GM23248 (cell line): ENCODE results near the gene KIFC3. TPM values are rescaled to one million over a fixed set of nuclear protein-coding genes. Genes with fewer than 3 reads are reported as not detected.

ENCODE experiments used
- DNase-seq: peaks from one replicate; pipeline ENCODE4 v3.0.0-alpha.2; 2015
- H2AFZ ChIP-seq: fragments of 200-600 bp; sonication (generic); 2 replicates; pipeline ENCODE4 v1.6.1; 2016; ENCODE audit warnings: antibody characterized with exemption
- H3F3A ChIP-seq: fragments of 200-600 bp; sonication (generic); 2 replicates; pipeline ENCODE4 v1.6.1; 2016; ENCODE audit warnings: mild to moderate bottlenecking, antibody characterized with exemption, mixed run types; ENCODE audit not compliant: insufficient read depth
- H3K27ac ChIP-seq: fragments of 200-600 bp; sonication (generic); 2 replicates; pipeline ENCODE4 v1.5.1; 2016; ENCODE audit warnings: mild to moderate bottlenecking
- H3K27me3 ChIP-seq: fragments of 200-600 bp; sonication (generic); replicated peaks from 2 replicates; pipeline ENCODE4 v1.6.1; 2016; ENCODE audit warnings: mild to moderate bottlenecking; ENCODE audit not compliant: insufficient read depth
- H3K36me3 ChIP-seq: fragments of 200-600 bp; sonication (generic); 2 replicates; pipeline ENCODE4 v1.6.1; 2016; ENCODE audit warnings: low read depth, mild to moderate bottlenecking
- H3K4me1 ChIP-seq: fragments of 200-600 bp; sonication (generic); 2 replicates; pipeline ENCODE4 v1.6.1; 2016; ENCODE audit warnings: mild to moderate bottlenecking; ENCODE audit not compliant: insufficient read depth
- H3K4me2 ChIP-seq: fragments of 200-600 bp; sonication (generic); one replicate; pipeline ENCODE4 v1.6.1; 2016; ENCODE audit warnings: mild to moderate bottlenecking; ENCODE audit not compliant: unreplicated experiment
- H3K4me3 ChIP-seq: fragments of 200-600 bp; sonication (generic); 2 replicates; pipeline ENCODE4 v1.5.1; 2016; ENCODE audit warnings: mild to moderate bottlenecking
- H3K79me2 ChIP-seq: fragments of 200-600 bp; sonication (generic); 2 replicates; pipeline ENCODE4 v1.6.1; 2016; ENCODE audit warnings: mild to moderate bottlenecking; ENCODE audit not compliant: insufficient read depth
- H3K9ac ChIP-seq: fragments of 200-600 bp; sonication (generic); 2 replicates; pipeline ENCODE4 v1.6.1; 2016; ENCODE audit warnings: mild to moderate bottlenecking
- H3K9me2 ChIP-seq: fragments of 200-600 bp; sonication (generic); 2 replicates; pipeline ENCODE4 v1.6.1; 2016; ENCODE audit warnings: mixed run types, mild to moderate bottlenecking, moderate library complexity; ENCODE audit not compliant: insufficient read depth
- H3K9me3 ChIP-seq: fragments of 200-600 bp; sonication (generic); one replicate; pipeline ENCODE4 v1.6.1; 2017; ENCODE audit warnings: low read depth
- H4K20me1 ChIP-seq: fragments of 200-600 bp; sonication (generic); 2 replicates; pipeline ENCODE4 v1.6.0; 2016; ENCODE audit not compliant: insufficient read depth
- EZH2 ChIP-seq: fragments of 200-600 bp; sonication (generic); IDR thresholded peaks from 2 replicates; pipeline ENCODE4 v1.6.1; 2018; ENCODE audit warnings: antibody characterized with exemption, mild to moderate bottlenecking; ENCODE audit not compliant: insufficient read depth, poor library complexity, severe bottlenecking
- EZH2phosphoT487 ChIP-seq: fragments of 200-600 bp; sonication (generic); IDR thresholded peaks from 2 replicates; pipeline ENCODE4 v1.6.1; 2018; ENCODE audit warnings: antibody characterized with exemption, moderate library complexity, mild to moderate bottlenecking, low read depth; ENCODE audit not compliant: insufficient read depth
- WGBS, 2 experiments: methylation state at CpG; one replicate each; pipeline ENCODE4 v1.1.6; 2015 to 2017; ENCODE audit warnings: low lambda C conversion rate in 2 of 2, low coverage in 1 of 2; ENCODE audit errors: missing lambda C conversion rate in 2 of 2; 5-methylcytosine and 5-hydroxymethylcytosine counted together
- in situ Hi-C: fragments of 300-500 bp; cut with MboI; formaldehyde crosslinking; loops from 2 replicates; pipeline ENCODE4 v1.15.0; 2020
- polyA plus RNA-seq: library from polyadenylated mRNA; unstranded; fragments of >200 nt; fragmentation: Nextera tagmentation; extraction: Ambion mirVana; gene quantifications from 2 replicates; pipeline ENCODE4 v1.2.1, GENCODE V29; 2016
- total RNA-seq: library from RNA; depleted of rRNA; stranded (reverse); fragments of >200 nt; shearing (Covaris generic); gene quantifications from 2 replicates; pipeline ENCODE4 v1.2.3, GENCODE V29; 2014

KIFC3 gene
- total and polyA plus RNA-seq, 2 experiments from 2014 or later = 27.0 to 65.3 TPM

- peak overlapping the region; percentile 11; the same call in 1 of the 2 replicates for H3K4me3 ChIP-seq
- H3K36me3 ChIP-seq = no peaks in the 10 kb centered on the region
- peak; percentile 95 for DNase-seq
- no peaks in the 10 kb centered on the region for H3K9me3 ChIP-seq
- H3K27me3 ChIP-seq = no peaks in the 10 kb centered on the region
- no peak for TF ChIP-seq EZH2
- TF ChIP-seq EZH2phosphoT487 = no peak
- H4K20me1 ChIP-seq = no peaks in the 10 kb centered on the region
- peak overlapping the region; percentile 48; the same call in 1 of the 2 replicates for H2AFZ ChIP-seq
- H3K4me1 ChIP-seq = peaks cover 36% of the 10 kb centered on the region
- in situ Hi-C loops = no loop called here
- peaks cover 27% of the 10 kb centered on the region for H3F3A ChIP-seq
- peak overlapping the region; percentile 33 for H3K9ac ChIP-seq
- no peaks in the 10 kb centered on the region for H3K79me2 ChIP-seq
- H3K4me2 ChIP-seq = peak overlapping the region; percentile 65
- H3K9me2 ChIP-seq = no peaks in the 10 kb centered on the region
- H3K27ac ChIP-seq = no peak overlapping the region; the same call in 1 of the 2 replicates
- 22 to 26% methylated on average over 14 of the region's 14 CpGs for WGBS, 2 experiments
Measured at GRCh38 chr16:57810197-57811031, 8.1 kb upstream of the KIFC3 start.

- peak overlapping the region; percentile 48; the same call in 1 of the 2 replicates for H2AFZ ChIP-seq
- peaks cover 27% of the 10 kb centered on the region for H3F3A ChIP-seq
- TF ChIP-seq EZH2 = no peak
- no peak for TF ChIP-seq EZH2phosphoT487
- peak overlapping the region; percentile 65 for H3K4me2 ChIP-seq
- H3K27me3 ChIP-seq = no peaks in the 10 kb centered on the region
- H3K27ac ChIP-seq = no peak overlapping the region; the same call in 1 of the 2 replicates
- H3K36me3 ChIP-seq = no peaks in the 10 kb centered on the region
- peaks cover 36% of the 10 kb centered on the region for H3K4me1 ChIP-seq
- no peaks in the 10 kb centered on the region for H3K9me3 ChIP-seq
- H4K20me1 ChIP-seq = no peaks in the 10 kb centered on the region
- peak overlapping the region; percentile 11; the same call in 1 of the 2 replicates for H3K4me3 ChIP-seq
- H3K9me2 ChIP-seq = no peaks in the 10 kb centered on the region
- H3K9ac ChIP-seq = peak overlapping the region; percentile 33
- in situ Hi-C loops = no loop called here
- DNase-seq = no peak
- no peaks in the 10 kb centered on the region for H3K79me2 ChIP-seq
- 74% methylated on average over 15 of the region's 15 CpGs for WGBS, 2 experiments
Measured at GRCh38 chr16:57809276-57810196, 7.2 kb upstream of the KIFC3 start.

GRCh38 chr16:57808589-57809228 lies 6.4 kb upstream of the KIFC3 start:
- H3K9ac ChIP-seq = 0 out of 2 replicates have a peak overlapping the region, but pooled peaks have one; percentile 17
- H3K4me2 ChIP-seq = peak overlapping the region; percentile 91
- DNase-seq = peak; percentile 46
- H3K27me3 ChIP-seq = no peaks in the 10 kb centered on the region
- H3K79me2 ChIP-seq = no peaks in the 10 kb centered on the region
- H3K4me1 ChIP-seq = peaks cover 43% of the 10 kb centered on the region
- H3K9me3 ChIP-seq = no peaks in the 10 kb centered on the region
- no peaks in the 10 kb centered on the region for H4K20me1 ChIP-seq
- peak overlapping the region; percentile 46 for H2AFZ ChIP-seq
- H3K4me3 ChIP-seq = peak overlapping the region; percentile 50
- H3K27ac ChIP-seq = peak overlapping the region; percentile 32
- no peaks in the 10 kb centered on the region for H3K9me2 ChIP-seq
- WGBS, 2 experiments = 6 to 9% methylated on average over 2 of the region's 2 CpGs
- TF ChIP-seq EZH2phosphoT487 (no peak), EZH2 (no peak)
- H3K36me3 ChIP-seq = no peaks in the 10 kb centered on the region
- in situ Hi-C loops = no loop called here
- peaks cover 33% of the 10 kb centered on the region for H3F3A ChIP-seq
